ENCODE measurements around the gene PLSCR3.
"Not testable (repeated sequence)": the region's sequence is repeated elsewhere in the genome, so short reads cannot be mapped to it uniquely, and the experiment has no call there.

- TF ChIP-seq, protein P1, sequence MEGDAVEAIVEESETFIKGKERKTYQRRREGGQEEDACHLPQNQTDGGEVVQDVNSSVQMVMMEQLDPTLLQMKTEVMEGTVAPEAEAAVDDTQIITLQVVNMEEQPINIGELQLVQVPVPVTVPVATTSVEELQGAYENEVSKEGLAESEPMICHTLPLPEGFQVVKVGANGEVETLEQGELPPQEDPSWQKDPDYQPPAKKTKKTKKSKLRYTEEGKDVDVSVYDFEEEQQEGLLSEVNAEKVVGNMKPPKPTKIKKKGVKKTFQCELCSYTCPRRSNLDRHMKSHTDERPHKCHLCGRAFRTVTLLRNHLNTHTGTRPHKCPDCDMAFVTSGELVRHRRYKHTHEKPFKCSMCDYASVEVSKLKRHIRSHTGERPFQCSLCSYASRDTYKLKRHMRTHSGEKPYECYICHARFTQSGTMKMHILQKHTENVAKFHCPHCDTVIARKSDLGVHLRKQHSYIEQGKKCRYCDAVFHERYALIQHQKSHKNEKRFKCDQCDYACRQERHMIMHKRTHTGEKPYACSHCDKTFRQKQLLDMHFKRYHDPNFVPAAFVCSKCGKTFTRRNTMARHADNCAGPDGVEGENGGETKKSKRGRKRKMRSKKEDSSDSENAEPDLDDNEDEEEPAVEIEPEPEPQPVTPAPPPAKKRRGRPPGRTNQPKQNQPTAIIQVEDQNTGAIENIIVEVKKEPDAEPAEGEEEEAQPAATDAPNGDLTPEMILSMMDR (IDR thresholded peaks at IDR 0.05): not testable (repeated sequence)
- not testable (repeated sequence) for TF ChIP-seq POLR2A (IDR thresholded peaks at IDR 0.05)
Measured at GRCh38 chr17:7365963-7366362, 28.4 kb downstream of the PLSCR3 start.

Measured in thyroid gland (tissue), 4 donors.